Effector CD8-positive, alpha-beta T cell (primary cell): ENCODE data around the gene PGGHG.
"Not testable (repeated sequence)": the region's sequence is repeated elsewhere in the genome, so short reads cannot be mapped to it uniquely, and the experiment has no call there.

Source experiments
- DNase-seq: peaks from one replicate; lab custom pipeline; 2025; lab: John Stamatoyannopoulos, UW

Gene PGGHG

DNA sequence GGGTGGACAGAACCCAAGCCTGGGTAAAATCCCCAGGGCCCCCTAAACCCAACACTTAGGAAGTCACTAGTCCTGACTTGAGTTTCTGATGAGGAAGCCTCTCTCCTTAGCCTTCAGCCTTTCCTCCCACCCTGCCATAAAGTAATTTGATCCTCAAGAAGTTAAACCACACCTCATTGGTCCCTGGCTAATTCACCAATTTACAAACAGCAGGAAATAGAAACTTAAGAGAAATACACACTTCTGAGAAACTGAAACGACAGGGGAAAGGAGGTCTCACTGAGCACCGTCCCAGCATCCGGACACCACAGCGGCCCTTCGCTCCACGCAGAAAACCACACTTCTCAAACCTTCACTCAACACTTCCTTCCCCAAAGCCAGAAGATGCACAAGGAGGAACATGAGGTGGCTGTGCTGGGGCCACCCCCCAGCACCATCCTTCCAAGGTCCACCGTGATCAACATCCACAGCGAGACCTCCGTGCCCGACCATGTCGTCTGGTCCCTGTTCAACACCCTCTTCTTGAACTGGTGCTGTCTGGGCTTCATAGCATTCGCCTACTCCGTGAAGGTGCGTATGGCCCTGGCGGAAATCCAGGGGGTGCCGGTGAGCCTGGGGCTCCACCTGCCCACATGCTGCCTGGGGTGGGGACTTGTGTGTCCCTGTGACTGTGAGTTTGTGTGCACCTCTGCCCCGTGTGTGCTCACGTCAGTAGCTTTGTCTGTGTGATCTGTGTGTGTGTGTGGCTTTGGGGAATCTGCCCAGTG lies 25.0 kb downstream of the PGGHG start, which contains the start of gene IFITM1:
TSS of gene IFITM1 (plus strand) at position 254 of the 767 bp plus-strand sequence. CDS start at position 385, 131 bp downstream.
- DNase-seq, result peak; percentile 31

DNA sequence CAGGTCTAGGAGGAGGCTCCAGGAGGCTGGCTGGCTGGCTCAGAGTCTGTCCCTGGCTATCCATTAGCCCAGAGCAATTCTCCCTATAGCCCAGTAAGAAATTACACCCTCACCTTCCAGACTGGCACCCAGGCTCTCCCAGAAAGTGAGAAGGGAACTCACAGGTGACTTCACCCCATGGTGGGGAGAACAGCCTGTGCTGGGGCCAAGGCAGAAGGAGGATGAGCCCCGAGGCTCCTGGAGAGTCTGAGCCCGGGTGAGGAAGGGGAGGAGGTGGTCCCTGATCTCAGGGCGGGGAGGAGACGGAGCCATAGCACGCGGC lies 25.6 kb downstream of the PGGHG start:
- not testable (repeated sequence) for DNase-seq

DNA sequence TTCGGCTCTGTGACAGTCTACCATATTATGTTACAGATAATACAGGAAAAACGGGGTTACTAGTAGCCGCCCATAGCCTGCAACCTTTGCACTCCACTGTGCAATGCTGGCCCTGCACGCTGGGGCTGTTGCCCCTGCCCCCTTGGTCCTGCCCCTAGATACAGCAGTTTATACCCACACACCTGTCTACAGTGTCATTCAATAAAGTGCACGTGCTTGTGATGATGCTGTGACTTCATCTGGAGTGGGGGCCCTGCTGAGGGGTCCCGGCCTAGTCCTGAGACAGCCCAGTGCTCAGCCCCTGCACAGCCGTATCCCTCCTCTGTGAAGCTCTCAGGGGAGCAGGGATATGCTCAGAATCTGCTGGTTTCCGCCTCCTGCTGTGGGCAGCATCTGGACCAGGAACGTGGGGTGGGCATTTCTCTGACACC lies 26.1 kb downstream of the PGGHG start:
- no peak for DNase-seq

DNA sequence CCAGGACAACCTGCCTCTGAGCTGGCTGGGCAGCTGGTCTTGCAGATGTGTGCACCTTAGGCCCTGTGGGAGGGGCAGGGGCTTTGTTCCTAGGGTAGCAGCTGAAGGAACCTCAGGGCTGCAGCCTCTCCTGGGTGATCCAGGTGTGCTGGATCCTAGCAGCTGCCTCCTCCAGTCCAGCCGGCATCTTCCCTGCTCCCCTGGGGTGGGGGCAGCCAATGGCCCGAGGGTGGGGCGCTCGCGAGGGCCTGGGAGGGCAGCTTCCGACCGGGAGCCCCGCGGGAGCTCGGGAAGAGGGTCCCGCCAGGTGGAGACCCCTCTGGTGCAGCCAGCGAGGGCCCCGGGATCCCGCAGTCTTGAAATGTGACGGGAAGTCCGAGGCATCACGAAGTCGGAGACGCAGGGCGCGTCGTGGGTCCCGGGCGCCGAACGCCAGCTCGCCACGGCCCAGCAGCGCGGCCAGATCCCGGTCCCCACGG lies 26.6 kb downstream of the PGGHG start:
- DNase-seq, result no peak

DNA sequence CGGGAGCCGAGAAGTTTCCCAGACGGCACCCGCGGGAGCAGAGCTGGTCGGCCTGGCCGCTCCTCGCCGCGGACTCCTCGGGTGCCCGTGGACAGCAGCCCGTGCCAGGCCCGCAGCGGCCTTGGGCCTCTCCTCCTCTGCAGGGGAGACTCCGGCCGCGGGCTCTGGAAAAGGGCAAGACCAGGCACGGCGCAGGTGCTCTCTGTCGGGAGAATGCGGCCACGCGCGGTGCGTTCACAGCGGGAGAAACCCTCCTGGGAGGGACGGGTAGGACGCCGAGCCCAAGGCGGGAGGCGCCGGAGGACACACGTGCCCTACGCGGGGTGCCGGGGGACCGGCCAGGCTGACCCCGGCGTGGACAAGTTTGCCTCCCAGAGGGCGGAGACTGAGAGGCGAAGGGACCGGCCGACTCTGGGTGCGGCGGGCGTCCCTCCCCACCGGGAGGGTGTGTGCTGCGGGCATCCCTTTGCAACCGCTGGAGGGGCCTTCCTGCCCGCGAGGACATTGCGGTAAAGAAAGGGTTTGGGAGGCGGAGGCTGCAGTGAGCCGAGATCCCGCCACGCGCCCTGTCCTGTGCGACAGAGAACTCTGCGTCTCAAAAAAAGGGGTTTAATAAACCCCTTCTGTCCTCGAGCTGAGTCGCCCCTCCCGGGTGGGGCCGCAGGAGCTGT lies 27.2 kb downstream of the PGGHG start:
- DNase-seq, result no peak

DNA sequence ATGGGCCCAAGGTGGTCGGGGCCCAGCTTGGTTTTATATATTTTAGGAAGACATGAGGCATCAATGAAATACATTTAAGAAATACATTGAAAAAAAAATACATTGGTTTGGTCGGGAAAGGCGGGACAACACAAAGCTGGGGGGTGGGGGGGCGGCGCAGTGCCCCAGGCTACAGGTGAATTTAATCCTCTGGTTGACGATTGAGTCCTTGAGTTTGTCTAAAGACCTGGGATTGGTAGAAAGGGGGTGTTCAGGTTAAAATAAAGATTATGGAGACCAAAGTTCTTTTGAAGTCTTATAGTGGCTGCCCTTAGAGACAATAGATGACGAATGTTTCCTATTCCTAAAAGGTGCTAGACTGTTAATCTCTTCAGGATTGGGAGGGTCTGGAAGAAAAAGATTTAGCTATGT lies 28.0 kb downstream of the PGGHG start:
- peak; percentile 42 for DNase-seq

DNA sequence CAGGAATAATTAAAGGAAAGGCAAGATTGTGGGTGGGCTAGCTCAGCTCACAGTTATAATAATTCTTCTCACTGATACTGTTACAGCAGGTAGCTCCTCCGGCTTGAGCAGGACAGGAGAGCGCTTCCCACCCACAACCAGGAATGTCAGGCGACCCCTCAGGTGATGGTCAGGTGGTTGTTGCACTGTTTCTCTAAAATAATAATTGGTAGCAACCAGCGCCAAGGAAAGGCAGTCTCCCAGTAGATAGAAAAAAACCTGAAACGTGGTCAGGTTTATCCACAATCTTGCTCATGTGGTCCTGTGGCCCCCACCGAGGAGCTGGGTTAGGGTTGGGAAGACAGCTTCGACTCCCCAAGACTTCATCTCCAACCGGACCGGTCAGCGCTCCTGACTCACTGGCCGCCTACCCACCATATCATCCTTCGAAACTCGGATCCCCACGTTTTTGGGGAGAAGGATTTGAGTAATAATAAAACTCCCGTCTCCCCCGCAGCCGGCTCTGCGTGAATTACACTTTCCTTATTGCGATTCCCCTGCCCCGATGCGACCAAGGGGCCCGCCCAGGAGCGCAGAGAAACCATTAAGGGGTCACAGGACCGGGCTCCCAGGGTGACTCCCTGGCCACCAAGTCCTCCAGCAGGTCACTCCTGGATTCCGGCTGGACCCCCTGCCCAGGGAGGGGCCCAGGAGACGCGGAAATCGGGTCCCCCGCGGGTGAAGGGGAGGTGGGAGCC lies 28.9 kb downstream of the PGGHG start:
- DNase-seq, result not testable (repeated sequence)

DNA sequence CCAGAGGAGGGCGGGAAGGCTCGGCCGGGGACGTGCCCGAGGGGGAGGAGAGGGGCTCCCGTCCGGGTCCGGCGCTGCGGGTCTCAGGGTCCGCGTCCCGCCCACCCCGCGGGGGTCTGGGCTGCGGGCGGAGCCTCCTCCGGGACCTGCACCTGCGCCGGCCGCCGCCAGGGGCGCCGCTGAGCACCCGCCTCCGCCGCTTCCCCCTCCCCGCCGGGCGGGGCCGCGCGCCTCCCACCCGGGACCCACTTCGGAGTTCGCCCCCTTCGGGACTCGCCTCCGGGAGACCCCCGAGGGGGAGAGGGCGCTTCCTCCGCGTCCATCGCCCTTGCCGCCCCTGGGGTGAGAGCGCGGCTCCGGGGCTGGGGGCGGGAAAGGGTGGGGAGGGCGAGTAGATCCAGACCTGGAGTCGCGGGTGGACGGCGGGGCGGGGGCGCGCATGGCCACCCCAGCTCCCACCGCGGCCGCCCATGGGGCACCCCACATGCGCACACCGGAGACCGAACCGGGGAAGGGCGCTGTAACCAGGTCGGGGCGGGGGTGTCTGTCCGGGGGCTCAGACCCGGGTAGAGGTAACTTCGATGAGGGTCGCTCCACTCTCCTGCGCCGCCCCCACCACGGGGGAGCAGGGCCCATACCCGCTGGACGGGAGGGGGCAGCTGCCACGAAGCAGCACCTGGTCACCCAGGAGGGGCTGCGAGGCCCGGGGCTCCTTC lies 29.6 kb downstream of the PGGHG start:
- DNase-seq, result not testable (repeated sequence)

DNA sequence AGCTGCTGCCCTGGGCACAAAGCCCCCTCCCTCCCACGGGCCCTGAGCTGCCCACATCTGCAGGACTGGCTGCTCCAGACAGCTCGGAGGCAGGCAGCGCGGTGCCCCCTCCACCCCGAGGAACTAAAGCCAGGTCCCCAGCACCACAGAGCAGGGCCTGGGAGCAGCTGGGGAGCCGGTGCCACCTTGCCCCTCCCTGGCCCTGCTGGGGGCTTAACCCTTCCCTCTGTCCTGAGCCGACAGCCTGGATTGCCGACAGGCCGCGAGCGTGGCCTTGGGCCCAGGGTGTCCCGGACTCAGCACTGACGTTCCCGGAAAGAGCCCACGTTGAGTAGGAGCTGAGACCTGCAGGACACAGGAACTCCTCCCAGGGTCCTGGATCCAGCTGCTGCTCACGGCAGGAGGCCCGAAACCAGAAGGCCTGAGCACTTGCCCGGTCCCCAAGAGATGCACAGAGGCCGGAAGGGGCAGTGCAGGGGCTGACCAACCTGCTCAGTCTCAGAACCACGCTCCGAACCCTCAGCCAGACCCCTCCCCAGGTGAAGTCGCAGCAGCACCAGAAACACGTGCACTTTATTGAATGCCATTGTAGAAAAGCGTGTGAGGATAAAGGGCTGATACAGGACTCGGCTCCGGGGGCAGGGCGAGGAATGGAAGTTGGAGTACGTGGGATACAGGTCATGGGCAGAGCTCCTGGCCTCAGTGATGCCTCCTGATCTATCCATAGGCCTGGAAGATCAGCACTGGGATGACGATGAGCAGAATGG lies 30.4 kb downstream of the PGGHG start:
- not testable (repeated sequence) for DNase-seq

DNA sequence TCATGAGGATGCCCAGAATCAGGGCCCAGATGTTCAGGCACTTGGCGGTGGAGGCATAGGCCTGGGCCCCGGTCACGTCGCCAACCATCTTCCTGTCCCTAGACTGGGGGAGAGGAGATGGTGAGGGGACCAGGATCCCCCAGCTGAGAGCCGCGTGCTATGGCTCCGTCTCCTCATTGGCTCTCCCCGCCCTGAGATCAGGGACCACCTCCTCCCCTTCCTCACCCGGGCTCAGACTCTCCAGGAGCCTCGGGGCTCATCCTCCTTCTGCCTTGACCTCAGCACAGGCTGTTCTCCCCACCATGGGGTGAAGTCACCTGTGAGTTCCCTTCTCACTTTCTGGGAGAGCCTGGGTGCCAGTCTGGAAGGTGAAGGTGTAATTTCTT lies 31.0 kb downstream of the PGGHG start:
- DNase-seq, result not testable (repeated sequence)

DNA sequence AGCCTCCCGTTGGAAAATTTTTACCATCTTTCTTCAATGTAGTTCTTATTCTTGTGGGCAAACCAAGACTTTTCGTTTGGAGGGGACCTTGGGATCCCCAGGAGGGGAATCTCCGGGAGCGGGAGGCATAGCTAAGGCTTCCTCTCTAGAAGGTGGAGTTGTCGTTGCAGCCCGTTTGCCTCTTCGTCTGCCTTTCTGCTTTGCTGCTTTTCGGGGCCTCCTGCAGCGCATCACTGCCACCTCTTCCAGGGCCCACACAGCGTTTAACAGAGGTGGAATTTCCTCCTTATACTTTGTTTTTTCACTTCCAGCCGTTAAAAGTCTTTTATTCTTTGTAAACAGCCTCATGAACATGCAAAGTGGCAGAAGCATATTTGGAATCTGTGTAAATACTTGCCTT lies 35.2 kb downstream of the PGGHG start:
- DNase-seq, result no peak

DNA sequence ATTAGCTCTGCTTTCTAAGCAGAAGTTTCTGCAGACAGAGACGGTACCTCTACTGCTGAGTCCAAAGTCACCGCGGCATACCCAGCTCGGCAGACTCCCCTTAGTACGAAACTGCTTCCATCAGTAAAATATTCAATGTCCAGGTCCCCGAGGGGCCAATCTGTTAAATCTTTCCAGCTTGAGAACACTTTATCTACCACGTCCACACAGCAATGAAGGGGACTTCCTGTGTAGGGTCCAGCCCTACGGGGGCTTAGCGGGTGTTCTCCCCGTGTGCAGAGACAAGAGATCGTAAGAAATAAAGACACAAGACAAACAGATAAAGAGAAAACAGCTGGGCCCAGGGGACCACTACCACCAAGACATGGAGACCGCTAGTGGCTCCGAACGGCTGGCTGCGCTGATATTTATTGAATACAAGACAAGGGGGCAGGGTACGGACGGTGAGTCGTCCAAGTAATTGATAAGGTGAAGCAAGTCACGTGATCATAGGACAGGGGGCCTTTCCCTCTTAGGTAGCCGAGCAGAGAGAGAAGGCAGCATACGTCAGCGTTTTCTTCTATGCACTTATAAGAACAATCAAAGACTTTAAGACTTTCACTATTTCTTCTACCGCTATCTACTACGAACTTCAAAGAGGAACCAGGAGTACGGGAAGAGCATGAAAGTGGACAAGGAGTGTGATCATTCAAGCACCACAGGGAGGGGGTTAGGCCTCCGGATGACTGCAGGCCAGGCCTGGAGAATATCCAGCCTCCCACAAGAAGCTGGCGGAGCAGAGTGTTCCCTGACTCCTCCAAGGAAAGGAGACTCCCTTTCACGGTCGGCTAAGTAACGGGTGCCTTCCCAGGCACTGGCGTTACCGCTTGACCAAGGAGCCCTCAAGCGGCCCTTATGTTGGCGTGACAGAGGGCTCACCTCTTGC lies 35.9 kb downstream of the PGGHG start:
- not testable (repeated sequence) for DNase-seq

DNA sequence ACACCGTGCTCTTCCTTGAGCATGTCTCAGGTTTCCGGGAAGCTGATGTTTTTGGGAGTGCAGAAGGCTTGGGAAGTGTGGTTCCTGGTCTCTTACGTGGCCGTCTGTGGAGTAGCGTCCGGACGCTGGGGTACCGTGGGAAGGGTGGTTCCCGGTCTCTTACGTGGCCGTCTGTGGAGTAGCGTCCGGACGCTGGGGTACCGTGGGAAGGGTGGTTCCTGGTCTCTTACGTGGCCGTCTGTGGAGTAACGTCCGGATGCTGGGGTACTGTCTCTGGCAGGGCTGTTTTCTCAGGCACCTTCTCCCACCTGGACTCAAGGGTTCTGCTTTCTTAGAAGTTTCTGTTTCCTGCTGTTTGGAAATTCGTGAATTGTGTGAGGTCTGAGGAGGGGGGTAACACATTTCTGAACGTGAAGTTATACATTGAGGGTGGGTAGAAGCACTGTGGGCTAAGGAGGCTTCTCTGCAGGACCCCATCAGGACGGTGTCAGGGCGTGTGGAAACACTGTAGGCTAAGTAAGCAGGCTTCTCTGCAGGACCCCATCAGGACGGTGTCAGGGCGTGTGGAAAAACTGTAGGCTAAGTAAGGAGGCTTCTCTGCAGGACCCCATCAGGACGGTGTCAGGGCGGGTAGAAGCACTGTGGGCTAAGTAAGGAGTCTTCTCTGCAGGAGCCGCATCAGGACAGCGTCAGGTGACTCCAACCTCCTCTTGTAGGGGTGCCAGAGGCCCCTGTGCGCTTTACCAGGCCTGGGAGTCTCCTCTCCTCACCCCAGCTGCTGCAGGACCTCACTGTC lies 37.1 kb downstream of the PGGHG start:
- DNase-seq, result no peak

DNA sequence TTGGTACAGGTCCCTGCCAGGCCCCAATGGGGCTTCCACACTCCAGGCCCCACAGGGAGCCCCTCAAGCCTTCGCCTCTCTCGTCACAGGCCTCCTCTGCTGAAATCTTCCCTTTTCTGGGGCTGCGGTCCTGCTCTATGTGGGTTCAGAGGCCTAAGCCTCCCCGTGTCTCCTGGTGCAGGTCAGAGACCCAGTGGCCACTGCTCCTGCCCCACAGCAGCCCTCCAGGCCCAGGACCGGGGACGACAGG lies 37.6 kb downstream of the PGGHG start:
- no peak for DNase-seq

DNA sequence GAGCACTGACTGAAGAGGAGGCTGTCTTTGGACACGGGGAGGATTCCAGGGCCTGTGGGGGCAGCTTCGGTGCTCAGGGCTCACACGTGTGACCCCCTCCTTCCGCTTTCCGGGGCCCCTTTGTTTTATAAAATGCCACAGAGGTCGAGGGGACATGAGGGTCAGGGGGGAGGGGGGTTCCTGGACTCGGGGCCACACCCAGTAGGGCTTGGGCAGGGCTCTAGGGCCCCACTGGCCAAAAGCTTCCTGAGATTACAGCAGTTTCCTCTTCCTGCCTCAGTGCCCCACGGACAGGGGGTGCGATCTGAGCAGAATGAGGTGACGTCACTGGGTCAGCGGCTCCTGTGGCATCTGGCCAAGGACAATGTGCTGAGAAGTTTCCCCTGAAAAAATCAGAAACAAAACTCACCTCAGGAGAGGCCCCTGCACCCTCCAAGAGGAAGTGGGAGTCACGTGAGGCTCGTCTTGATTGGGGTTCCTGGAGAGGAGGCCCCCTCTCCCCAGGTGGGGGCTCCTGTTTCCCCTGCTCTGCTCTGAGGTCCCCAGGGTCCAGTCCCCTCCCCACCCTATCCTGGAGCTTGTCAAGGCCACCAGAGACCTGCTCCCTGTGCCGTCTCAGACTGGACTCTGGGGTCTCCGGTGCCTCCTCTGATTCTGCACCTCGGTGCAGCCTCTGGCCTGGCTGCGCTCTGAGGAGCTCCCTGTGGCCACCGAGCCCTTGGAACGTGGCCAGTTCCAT lies 38.1 kb downstream of the PGGHG start:
- DNase-seq, result peak; percentile 48

DNA sequence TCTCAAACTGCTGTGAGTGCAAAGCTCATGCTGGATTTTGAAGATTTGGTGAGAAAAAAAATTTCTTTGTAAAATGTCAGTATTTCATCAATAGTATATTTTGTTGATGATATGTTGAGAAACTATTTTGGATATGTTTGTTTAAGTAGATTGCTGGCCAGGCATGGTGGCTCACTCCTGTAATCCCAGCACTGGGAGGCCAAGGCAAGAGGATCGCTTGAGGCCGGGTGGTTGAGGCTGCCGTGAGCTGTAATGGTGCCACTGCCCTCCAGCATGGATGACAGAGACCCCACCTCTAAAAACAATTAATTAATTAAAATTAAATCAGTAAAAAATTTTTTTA lies 38.6 kb downstream of the PGGHG start:
- no peak for DNase-seq

DNA sequence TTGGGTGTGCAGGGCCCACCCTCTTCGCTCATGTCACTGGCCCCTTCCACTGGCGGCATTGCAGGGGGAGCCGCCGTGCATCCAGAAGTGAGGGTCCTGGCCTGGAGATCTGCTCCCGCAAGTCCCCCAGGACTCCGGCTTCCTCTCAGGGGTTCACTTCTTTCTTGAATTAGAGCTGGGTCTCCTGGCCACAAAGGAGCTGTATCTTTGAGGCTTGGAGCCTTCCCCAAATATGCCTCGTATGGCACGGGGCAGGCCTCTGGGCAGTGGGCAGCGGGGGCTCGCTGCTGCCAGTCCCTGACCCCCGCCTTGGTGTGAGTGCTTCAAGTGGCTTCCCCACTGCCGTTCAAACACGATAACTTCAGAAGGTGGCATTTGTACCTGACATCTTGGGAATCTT lies 39.1 kb downstream of the PGGHG start:
- DNase-seq, result no peak

DNA sequence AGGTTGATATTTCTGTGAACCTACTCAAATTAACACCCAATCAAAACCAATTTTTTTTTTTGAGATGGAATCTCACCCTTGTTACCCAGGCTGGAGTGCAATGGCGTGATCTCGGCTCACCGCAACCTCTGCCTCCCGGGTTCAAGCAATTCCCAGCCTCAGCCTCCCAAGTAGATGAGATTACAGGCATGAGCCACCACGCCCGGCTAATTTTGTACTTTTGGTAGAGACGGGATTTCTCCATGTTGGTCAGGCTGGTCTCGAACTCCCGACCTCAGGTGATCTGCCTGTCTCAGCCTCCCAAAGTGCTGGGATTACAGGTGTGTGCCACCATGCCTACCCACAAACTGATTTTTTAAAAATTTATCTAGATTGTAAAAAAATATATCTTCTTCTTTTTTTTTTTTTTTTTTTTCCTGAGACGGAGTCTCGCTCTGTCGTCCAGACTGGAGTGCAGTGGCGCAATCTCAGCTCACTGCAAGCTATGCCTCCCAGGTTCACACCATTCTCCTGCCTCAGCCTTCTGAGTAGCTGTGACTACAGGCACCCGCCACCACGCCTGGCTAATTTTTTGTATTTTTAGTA lies 39.7 kb downstream of the PGGHG start:
- DNase-seq, result not testable (repeated sequence)

DNA sequence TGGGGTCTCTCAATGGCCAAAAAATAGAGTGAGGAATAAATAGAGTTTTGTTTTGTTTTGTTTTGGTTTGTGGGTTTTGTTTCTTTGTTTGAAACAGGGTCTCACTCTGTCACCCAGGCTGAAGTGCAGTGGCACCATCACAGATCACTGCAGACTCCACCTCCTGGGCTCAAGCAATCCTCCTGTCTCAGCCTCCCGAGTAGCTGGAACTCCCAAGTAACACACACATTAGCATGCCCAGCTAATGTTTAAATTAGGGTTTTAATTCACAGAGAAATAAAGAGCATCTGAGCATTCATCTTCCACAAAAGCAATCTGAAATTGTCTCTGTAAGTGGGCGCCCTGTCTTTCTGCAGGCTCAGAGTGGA lies 40.9 kb downstream of the PGGHG start:
- no peak for DNase-seq
